ENCODE data around the gene TIMM10. TPM values are rescaled to one million over a fixed set of nuclear protein-coding genes. Genes with fewer than 3 reads are reported as not detected.

The TIMM10 gene
- total RNA-seq, 1 donor from 2014 or later, result 43.2 TPM

- Mint-ChIP-seq H3K4me1 (ENCODE audit: low read depth) (no peaks in the 10 kb centered on the region), H3K27me3 (ENCODE audit: low read depth) (peaks cover 2% of the 10 kb centered on the region), H3K27ac (ENCODE audit: unreplicated experiment) (no peak overlapping the region), H3K9me3 (ENCODE audit: low read depth) (no peaks in the 10 kb centered on the region), H3K4me3 (ENCODE audit: unreplicated experiment) (no peak overlapping the region), H3K36me3 (ENCODE audit: low read depth) (no peaks in the 10 kb centered on the region)
- no peak for TF ChIP-seq CTCF (IDR thresholded peaks at IDR 0.05)
- no peak for DNase-seq (ENCODE audit: low spot score)
Measured at GRCh38 chr11:57547854-57548377, 17.4 kb upstream of the TIMM10 start.

- H3K36me3 Mint-ChIP-seq (ENCODE audit: low read depth), result no peaks in the 10 kb centered on the region
- H3K27ac Mint-ChIP-seq (ENCODE audit: unreplicated experiment), result no peak overlapping the region
- TF ChIP-seq CTCF (IDR thresholded peaks at IDR 0.05), result peak; percentile 16
- no peak overlapping the region for H3K4me3 Mint-ChIP-seq (ENCODE audit: unreplicated experiment)
- H3K4me1 Mint-ChIP-seq (ENCODE audit: low read depth), result no peaks in the 10 kb centered on the region
- H3K9me3 Mint-ChIP-seq (ENCODE audit: low read depth), result no peaks in the 10 kb centered on the region
- DNase-seq (ENCODE audit: low spot score), result no peak
- H3K27me3 Mint-ChIP-seq (ENCODE audit: low read depth), result peaks cover 10% of the 10 kb centered on the region
Measured at GRCh38 chr11:57546869-57547475, 16.4 kb upstream of the TIMM10 start.

- H3K4me3 Mint-ChIP-seq (ENCODE audit: unreplicated experiment), result no peak overlapping the region
- no peaks in the 10 kb centered on the region for H3K9me3 Mint-ChIP-seq (ENCODE audit: low read depth)
- no peak for TF ChIP-seq CTCF (IDR thresholded peaks at IDR 0.05)
- H3K27me3 Mint-ChIP-seq (ENCODE audit: low read depth), result peaks cover 10% of the 10 kb centered on the region
- no peaks in the 10 kb centered on the region for H3K4me1 Mint-ChIP-seq (ENCODE audit: low read depth)
- no peak for DNase-seq (ENCODE audit: low spot score)
- no peak overlapping the region for H3K27ac Mint-ChIP-seq (ENCODE audit: unreplicated experiment)
- H3K36me3 Mint-ChIP-seq (ENCODE audit: low read depth), result no peaks in the 10 kb centered on the region
Measured at GRCh38 chr11:57546451-57546850, 15.9 kb upstream of the TIMM10 start.

GRCh38 chr11:57545883-57546282 lies 15.3 kb upstream of the TIMM10 start:
- Mint-ChIP-seq H3K36me3 (ENCODE audit: low read depth) (no peaks in the 10 kb centered on the region), H3K27ac (ENCODE audit: unreplicated experiment) (no peak overlapping the region), H3K4me1 (ENCODE audit: low read depth) (no peaks in the 10 kb centered on the region), H3K4me3 (ENCODE audit: unreplicated experiment) (no peak overlapping the region), H3K9me3 (ENCODE audit: low read depth) (no peaks in the 10 kb centered on the region), H3K27me3 (ENCODE audit: low read depth) (peaks cover 10% of the 10 kb centered on the region)
- TF ChIP-seq CTCF (IDR thresholded peaks at IDR 0.05), result no peak
- DNase-seq (ENCODE audit: low spot score), result no peak

- no peak overlapping the region for H3K27ac Mint-ChIP-seq (ENCODE audit: unreplicated experiment)
- no peak overlapping the region for H3K4me3 Mint-ChIP-seq (ENCODE audit: unreplicated experiment)
- H3K36me3 Mint-ChIP-seq (ENCODE audit: low read depth), result no peaks in the 10 kb centered on the region
- H3K9me3 Mint-ChIP-seq (ENCODE audit: low read depth), result no peaks in the 10 kb centered on the region
- no peak for TF ChIP-seq CTCF (IDR thresholded peaks at IDR 0.05)
- H3K4me1 Mint-ChIP-seq (ENCODE audit: low read depth), result no peaks in the 10 kb centered on the region
- DNase-seq (ENCODE audit: low spot score), result no peak
- peaks cover 14% of the 10 kb centered on the region for H3K27me3 Mint-ChIP-seq (ENCODE audit: low read depth)
Measured at GRCh38 chr11:57544566-57544965, 14.0 kb upstream of the TIMM10 start.
